B cell (primary cell): ENCODE data around the gene ITGB3. TPM values are rescaled to one million over a fixed set of nuclear protein-coding genes. Genes with fewer than 3 reads are reported as not detected.

ENCODE experiments used
- ATAC-seq: fragments of 200-7000 bp; cut with Tn5 transposase; one replicate; pipeline ENCODE4 v1.10.0; 2021; ENCODE audit warnings: low read depth, mild to moderate bottlenecking, moderate number of reproducible peaks, moderate library complexity
- CTCF ChIA-PET: fragments of 350-600 bp; sonication (Branson Sonifier 250); formaldehyde crosslinking; loops from one replicate; lab custom pipeline; 2021; ENCODE audit warnings: antibody characterized with exemption, inconsistent platforms; lab: Charles Lee
- POLR2A ChIA-PET: fragments of 350-600 bp; sonication (Branson Sonifier 250); formaldehyde crosslinking; loops from one replicate; lab custom pipeline; 2021; ENCODE audit warnings: antibody characterized with exemption; lab: Charles Lee
- DNase-seq: peaks from one replicate; pipeline ENCODE4 v3.0.0; 2013
- H2AFZ ChIP-seq: 2 replicates; pipeline ENCODE4 v1.6.1; 2012; ENCODE audit warnings: mild to moderate bottlenecking, low read depth, low read length; ENCODE audit not compliant: insufficient read depth, poor library complexity, severe bottlenecking
- H3K27ac ChIP-seq, 2 donors: 1 replicate in 1 of 2; 2 replicates in 1 of 2; pipeline ENCODE4 v1.5.1; 2012 to 2013; ENCODE audit warnings: low read length in 2 of 2, mild to moderate bottlenecking in 2 of 2, moderate library complexity in 1 of 2
- H3K27me3 ChIP-seq, 4 experiments: fragments of 200-600 bp in 1 of 4; sonication (generic) in 1 of 4; replicated peaks in 1 of 4; 1 replicate in 2 of 4; 2 replicates in 2 of 4; pipeline versions ENCODE4 v1.6.1 to v1.7.0; 2013 to 2016; ENCODE audit warnings: low read length in 3 of 4, mild to moderate bottlenecking in 2 of 4, mixed read lengths in 1 of 4, moderate library complexity in 1 of 4; ENCODE audit not compliant: insufficient read depth in 4 of 4, control insufficient read depth in 3 of 4; ENCODE audit errors: control extremely low read depth in 1 of 4
- H3K36me3 ChIP-seq, 2 experiments: replicated peaks in 1 of 2; 1 replicate in 1 of 2; 2 replicates in 1 of 2; pipeline versions ENCODE4 v1.6.1 to v1.7.1; 2013; ENCODE audit warnings: low read length in 1 of 2; ENCODE audit not compliant: insufficient read depth in 2 of 2, control insufficient read depth in 1 of 2; ENCODE audit errors: control extremely low read depth in 1 of 2, extremely low read depth in 1 of 2
- H3K4me1 ChIP-seq, 2 donors: fragments of 200-600 bp in 1 of 2; sonication (generic) in 1 of 2; 1 replicate in 1 of 2; 2 replicates in 1 of 2; pipeline versions ENCODE4 v1.5.1 to v1.6.1; 2013 to 2017; ENCODE audit warnings: low read length in 2 of 2; ENCODE audit not compliant: control insufficient read depth in 2 of 2, insufficient read depth in 2 of 2
- H3K4me2 ChIP-seq: replicated peaks from 2 replicates; pipeline ENCODE3; 2012; ENCODE audit warnings: mild to moderate bottlenecking, low read depth, low read length; ENCODE audit not compliant: poor library complexity, severe bottlenecking
- H3K4me3 ChIP-seq, 5 experiments: fragments of 200-600 bp in 1 of 5; sonication (generic) in 1 of 5; 1 replicate in 3 of 5; 2 replicates in 2 of 5; pipeline versions ENCODE4 v1.5.1 to v1.7.0; 2011 to 2016; ENCODE audit warnings: low read length in 4 of 5, mild to moderate bottlenecking in 4 of 5, low read depth in 2 of 5, control low read depth in 1 of 5, moderate library complexity in 1 of 5; ENCODE audit not compliant: insufficient read depth in 1 of 5; ENCODE audit errors: control extremely low read depth in 1 of 5, extremely low read depth in 1 of 5
- H3K79me2 ChIP-seq: fragments of 200-600 bp; sonication (generic); one replicate; pipeline ENCODE4 v1.6.0; 2016; ENCODE audit warnings: low read length; ENCODE audit not compliant: control insufficient read depth, insufficient read depth
- H3K9ac ChIP-seq: fragments of 200-600 bp; sonication (generic); 2 replicates; pipeline ENCODE4 v1.6.1; 2017; ENCODE audit warnings: mild to moderate bottlenecking, low read length, moderate library complexity
- H3K9me3 ChIP-seq, 3 donors: one replicate each; pipeline versions ENCODE4 v1.6.1 to v1.7.1; 2013; ENCODE audit warnings: low read length in 2 of 3; ENCODE audit not compliant: control insufficient read depth in 2 of 3, insufficient read depth in 1 of 3; ENCODE audit errors: control extremely low read depth in 1 of 3
- H4K20me1 ChIP-seq: 2 replicates; pipeline ENCODE4 v1.6.0; 2012; ENCODE audit warnings: mild to moderate bottlenecking, low read length; ENCODE audit not compliant: insufficient read depth, control insufficient read depth, poor library complexity, severe bottlenecking
- H3K27ac Mint-ChIP-seq: one replicate; pipeline ENCODE4 v1.8.0; 2021; ENCODE audit warnings: mixed read lengths
- H3K27me3 Mint-ChIP-seq: one replicate; pipeline ENCODE4 v1.8.0; 2021; ENCODE audit warnings: mixed read lengths
- H3K4me1 Mint-ChIP-seq: one replicate; pipeline ENCODE4 v1.8.0; 2021; ENCODE audit warnings: mixed read lengths
- H3K4me3 Mint-ChIP-seq: one replicate; pipeline ENCODE4 v1.8.0; 2021; ENCODE audit warnings: mixed read lengths
- H3K9me3 Mint-ChIP-seq: one replicate; pipeline ENCODE4 v1.8.0; 2022; ENCODE audit warnings: mixed read lengths; ENCODE audit not compliant: insufficient read depth
- CTCF ChIP-seq: fragments of 200-600 bp; IDR thresholded peaks from one replicate; pipeline ENCODE4 v1.8.0; 2022; ENCODE audit warnings: antibody characterized with exemption, mild to moderate bottlenecking
- EZH2 ChIP-seq: IDR thresholded peaks from 2 replicates; pipeline ENCODE4 v1.6.1; 2012; ENCODE audit warnings: borderline replicate concordance, low read depth, mild to moderate bottlenecking, moderate library complexity, low read length; ENCODE audit not compliant: insufficient read depth, poor library complexity, severe bottlenecking
- WGBS: methylation state at CpG from one replicate; pipeline ENCODE4 v1.1.5; 2013; ENCODE audit warnings: missing lambda C conversion rate; ENCODE audit not compliant: insufficient coverage; 5-methylcytosine and 5-hydroxymethylcytosine counted together
- intact Hi-C: fragments of 100-400 bp; cut with micrococcal nuclease; formaldehyde crosslinking; loops from one replicate; pipeline ENCODE4 v1.10.0; 2022
- polyA plus RNA-seq: library from polyadenylated mRNA; depleted of rRNA; stranded (reverse); fragments of >200 nt; gene quantifications from 2 replicates; pipeline ENCODE4 v1.2.3, GENCODE V29; 2012
- total RNA-seq, 2 donors: library from RNA; stranded (reverse); fragments of 120-200 nt in 1 of 2; gene quantifications; 1 replicate in 1 of 2; 2 replicates in 1 of 2; pipeline versions ENCODE4 v1.2.3 to v1.2.4, GENCODE V29; 2013 to 2022

ITGB3 gene
- total and polyA plus RNA-seq, 2 donors (not counting 1 experiment from before 2014, with no cell fraction given) = 0.07 to 11.4 TPM

- Histone ChIP-seq H3K4me1 (peaks cover 26 to 29% of the 10 kb centered on the region in 2 donors), H3K36me3 (no peaks in the 10 kb centered on the region), H3K4me2 (peak overlapping the region; percentile 39), H3K27ac (peak overlapping the region; percentile 27 to 68), H3K9ac (peak overlapping the region; percentile 1), H3K9me3 (no peaks in the 10 kb centered on the region), H4K20me1 (no peaks in the 10 kb centered on the region), H3K27me3 (no peaks in the 10 kb centered on the region), H3K4me3 (no peak overlapping the region), H3K79me2 (no peaks in the 10 kb centered on the region), H2AFZ (peak overlapping the region; percentile 29)
- Mint-ChIP-seq H3K4me1 (peaks cover 38% of the 10 kb centered on the region), H3K4me3 (peak overlapping the region; percentile 72), H3K27me3 (no peaks in the 10 kb centered on the region), H3K27ac (peak overlapping the region; percentile 89), H3K9me3 (no peaks in the 10 kb centered on the region)
- no peak for DNase-seq
- TF ChIP-seq EZH2 (no peak), CTCF (no peak)
- no peak for ATAC-seq
- WGBS = 80% methylated on average over 1 of the region's 4 CpGs
- POLR2A ChIA-PET = interaction anchor here (3.3 kb wide), 1 partner anchor 37 kb away, joined by 15 read pairs; the partner anchor contains the start of gene EFCAB13
- CTCF ChIA-PET = interaction anchor here (0.9 to 5.1 kb wide), 5 partner anchors 19 to 37 kb away, joined by 3 to 25 read pairs (median 4); partner anchors contain the start of gene ITGB3
- intact Hi-C loops = no loop called here
These were observed 33.4 kb downstream of the ITGB3 start for GRCh38 chr17:47287068-47287467.

GRCh38 chr17:47287639-47288038, 34.0 kb downstream of the ITGB3 start:
- 71% methylated on average over 2 of the region's 2 CpGs for WGBS

More at GRCh38 chr17:47287639-47288038, 34.0 kb downstream of the ITGB3 start:
- H2AFZ ChIP-seq = no peak overlapping the region
- peak overlapping the region; percentile 39 for H3K4me2 ChIP-seq
- H3K9me3 Mint-ChIP-seq = no peaks in the 10 kb centered on the region
- H3K4me3 ChIP-seq = no peak overlapping the region
- H3K27ac Mint-ChIP-seq = no peak overlapping the region
- peaks cover 26 to 29% of the 10 kb centered on the region in 2 donors for H3K4me1 ChIP-seq
- ATAC-seq (no peak), DNase-seq (no peak)
- POLR2A ChIA-PET = interaction anchor here (3.3 kb wide), 1 partner anchor 36 kb away, joined by 15 read pairs; the partner anchor contains the start of gene EFCAB13
- H3K9me3 ChIP-seq = no peaks in the 10 kb centered on the region
- H3K4me3 Mint-ChIP-seq = no peak overlapping the region
- H3K27me3 ChIP-seq = no peaks in the 10 kb centered on the region
- no peak overlapping the region for H3K9ac ChIP-seq
- intact Hi-C loops = no loop called here
- no peak for TF ChIP-seq CTCF
- no peak for TF ChIP-seq EZH2
- no peaks in the 10 kb centered on the region for H4K20me1 ChIP-seq
- CTCF ChIA-PET = interaction anchor here (0.9 to 5.1 kb wide), 4 partner anchors 18 to 34 kb away, joined by 3 to 25 read pairs (median 5); partner anchors contain the start of gene ITGB3
- H3K79me2 ChIP-seq = no peaks in the 10 kb centered on the region
- peaks cover 35% of the 10 kb centered on the region for H3K4me1 Mint-ChIP-seq
- no peaks in the 10 kb centered on the region for H3K36me3 ChIP-seq
- H3K27ac ChIP-seq = no peak overlapping the region
- no peaks in the 10 kb centered on the region for H3K27me3 Mint-ChIP-seq
